Stimulated activated CD8-positive, alpha-beta memory T cell treated with anti-CD3 and anti-CD28 coated beads, Interleukin-12 subunit alpha, Interleukin-12 subunit beta, amount 100 ng/mL, for 4 hours (primary cell): ENCODE results near the gene TSPAN18.
"Not testable (repeated sequence)": the region's sequence is repeated elsewhere in the genome, so short reads cannot be mapped to it uniquely, and the experiment has no call there.

Experiments used
- DNase-seq: peaks from one replicate; pipeline ENCODE4 v3.0.0-alpha.2; 2020; ENCODE audit warnings: low read depth

The TSPAN18 gene

GRCh38 chr11:44868455-44869421, 142.0 kb downstream of the TSPAN18 start:
- DNase-seq, result no peak

- no peak for DNase-seq
These were observed 143.4 kb downstream of the TSPAN18 start for GRCh38 chr11:44870181-44870580.

GRCh38 chr11:44870615-44871176, 143.9 kb downstream of the TSPAN18 start:
- no peak for DNase-seq

- DNase-seq, result not testable (repeated sequence)
These were observed 144.9 kb downstream of the TSPAN18 start for GRCh38 chr11:44871682-44872081.

- DNase-seq, result no peak
These were observed 145.8 kb downstream of the TSPAN18 start for GRCh38 chr11:44872556-44872955.

- DNase-seq, result no peak
These were observed 146.8 kb downstream of the TSPAN18 start for GRCh38 chr11:44873537-44873936.

GRCh38 chr11:44874284-44874683, 147.5 kb downstream of the TSPAN18 start:
- no peak for DNase-seq

- no peak for DNase-seq
These were observed 148.3 kb downstream of the TSPAN18 start for GRCh38 chr11:44875037-44875436.

- no peak for DNase-seq
These were observed 149.5 kb downstream of the TSPAN18 start for GRCh38 chr11:44876194-44876723.

GRCh38 chr11:44876906-44877305, 150.1 kb downstream of the TSPAN18 start:
- no peak for DNase-seq

- DNase-seq, result no peak
These were observed 151.1 kb downstream of the TSPAN18 start for GRCh38 chr11:44877571-44878497.

- DNase-seq, result no peak
These were observed 151.9 kb downstream of the TSPAN18 start for GRCh38 chr11:44878711-44879110.

- no peak for DNase-seq
These were observed 152.7 kb downstream of the TSPAN18 start for GRCh38 chr11:44879432-44879831.

GRCh38 chr11:44880511-44880910, 153.7 kb downstream of the TSPAN18 start:
- DNase-seq, result no peak

GRCh38 chr11:44880953-44881352, 154.2 kb downstream of the TSPAN18 start:
- DNase-seq, result no peak

- no peak for DNase-seq
These were observed 156.5 kb downstream of the TSPAN18 start for GRCh38 chr11:44883277-44883676.

- DNase-seq, result no peak
These were observed 157.3 kb downstream of the TSPAN18 start for GRCh38 chr11:44884056-44884455.

- DNase-seq, result no peak
These were observed 158.5 kb downstream of the TSPAN18 start for GRCh38 chr11:44885065-44885810.

- DNase-seq, result no peak
These were observed 159.4 kb downstream of the TSPAN18 start for GRCh38 chr11:44885919-44886789.

GRCh38 chr11:44886790-44887140, 160.0 kb downstream of the TSPAN18 start:
- no peak for DNase-seq
